Measurements from ENCODE around the gene TMEM72.

GRCh38 chr10:44956226-44956625 lies 45.1 kb downstream of the TMEM72 start:
- TF ChIP-seq CTCF (IDR thresholded peaks at IDR 0.05; ENCODE audit: borderline replicate concordance, extremely low read depth, low read length, poor library complexity, severe bottlenecking) (no peak), EZH2 (IDR thresholded peaks at IDR 0.05; ENCODE audit: borderline replicate concordance, low read depth, low read length, severe bottlenecking) (no peak)

All from DND-41 (cell line).